ENCODE data around the gene PLXDC2.

PLXDC2 gene

GRCh38 chr10:19891429-19891828, 75.2 kb downstream of the PLXDC2 start:
- Histone ChIP-seq H3K79me2 (peaks cover 34% of the 10 kb centered on the region), H3K4me1 (no peaks in the 10 kb centered on the region), H3K9me3 (ENCODE audit: control insufficient read depth, low read length) (no peaks in the 10 kb centered on the region), H3K27me3 (ENCODE audit: control insufficient read depth, insufficient read depth, low read length) (no peaks in the 10 kb centered on the region), H2AFZ (no peak overlapping the region), H3K4me3 (ENCODE audit: low read depth, low read length) (no peak overlapping the region), H3K36me3 (ENCODE audit: control insufficient read depth, insufficient read depth, low read length) (no peaks in the 10 kb centered on the region), H3K27ac (no peak overlapping the region), H3K4me2 (ENCODE audit: low read length) (no peak overlapping the region), H3K9ac (no peak overlapping the region)
- no peak for TF ChIP-seq CTCF (IDR thresholded peaks at IDR 0.05)

GRCh38 chr10:19892270-19892669, 76.0 kb downstream of the PLXDC2 start:
- no peak overlapping the region for H3K27ac ChIP-seq
- no peak overlapping the region for H3K4me2 ChIP-seq (ENCODE audit: low read length)
- H3K4me1 ChIP-seq, result no peaks in the 10 kb centered on the region
- TF ChIP-seq CTCF (IDR thresholded peaks at IDR 0.05), result no peak
- no peak overlapping the region for H3K4me3 ChIP-seq (ENCODE audit: low read depth, low read length)
- no peak overlapping the region for H3K9ac ChIP-seq
- no peaks in the 10 kb centered on the region for H3K36me3 ChIP-seq (ENCODE audit: control insufficient read depth, insufficient read depth, low read length)
- peaks cover 27% of the 10 kb centered on the region for H3K79me2 ChIP-seq
- no peak overlapping the region for H2AFZ ChIP-seq
- H3K27me3 ChIP-seq (ENCODE audit: control insufficient read depth, insufficient read depth, low read length), result no peaks in the 10 kb centered on the region
- H3K9me3 ChIP-seq (ENCODE audit: control insufficient read depth, low read length), result no peaks in the 10 kb centered on the region

- peaks cover 27% of the 10 kb centered on the region for H3K79me2 ChIP-seq
- H3K27ac ChIP-seq, result no peak overlapping the region
- H3K4me1 ChIP-seq, result no peaks in the 10 kb centered on the region
- no peaks in the 10 kb centered on the region for H3K9me3 ChIP-seq (ENCODE audit: control insufficient read depth, low read length)
- H3K27me3 ChIP-seq (ENCODE audit: control insufficient read depth, insufficient read depth, low read length), result no peaks in the 10 kb centered on the region
- no peak for TF ChIP-seq CTCF (IDR thresholded peaks at IDR 0.05)
- H2AFZ ChIP-seq, result no peak overlapping the region
- H3K9ac ChIP-seq, result no peak overlapping the region
- no peaks in the 10 kb centered on the region for H3K36me3 ChIP-seq (ENCODE audit: control insufficient read depth, insufficient read depth, low read length)
- H3K4me3 ChIP-seq (ENCODE audit: low read depth, low read length), result no peak overlapping the region
- H3K4me2 ChIP-seq (ENCODE audit: low read length), result no peak overlapping the region
Measured at GRCh38 chr10:19892677-19893076, 76.4 kb downstream of the PLXDC2 start.

- Histone ChIP-seq H3K27me3 (ENCODE audit: control insufficient read depth, insufficient read depth, low read length) (no peaks in the 10 kb centered on the region), H3K4me3 (ENCODE audit: low read depth, low read length) (no peak overlapping the region), H3K9me3 (ENCODE audit: control insufficient read depth, low read length) (no peaks in the 10 kb centered on the region), H3K9ac (no peak overlapping the region), H3K27ac (no peak overlapping the region), H3K4me1 (no peaks in the 10 kb centered on the region), H3K36me3 (ENCODE audit: control insufficient read depth, insufficient read depth, low read length) (no peaks in the 10 kb centered on the region), H3K79me2 (peaks cover 29% of the 10 kb centered on the region), H3K4me2 (ENCODE audit: low read length) (no peak overlapping the region), H2AFZ (no peak overlapping the region)
- TF ChIP-seq CTCF (IDR thresholded peaks at IDR 0.05), result no peak
Measured at GRCh38 chr10:19895500-19895899, 79.3 kb downstream of the PLXDC2 start.

GRCh38 chr10:19902456-19902855, 86.2 kb downstream of the PLXDC2 start:
- H3K79me2 ChIP-seq, result peaks cover 56% of the 10 kb centered on the region
- H3K36me3 ChIP-seq (ENCODE audit: control insufficient read depth, insufficient read depth, low read length), result no peaks in the 10 kb centered on the region
- no peak overlapping the region for H3K9ac ChIP-seq
- H2AFZ ChIP-seq, result no peak overlapping the region
- TF ChIP-seq CTCF (IDR thresholded peaks at IDR 0.05), result no peak
- H3K4me2 ChIP-seq (ENCODE audit: low read length), result no peak overlapping the region
- no peaks in the 10 kb centered on the region for H3K9me3 ChIP-seq (ENCODE audit: control insufficient read depth, low read length)
- peaks cover 3% of the 10 kb centered on the region for H3K4me1 ChIP-seq
- H3K4me3 ChIP-seq (ENCODE audit: low read depth, low read length), result no peak overlapping the region
- H3K27me3 ChIP-seq (ENCODE audit: control insufficient read depth, insufficient read depth, low read length), result no peaks in the 10 kb centered on the region
- no peak overlapping the region for H3K27ac ChIP-seq

All from parathyroid adenoma (tissue), 2 donors.